HuH-7.5 (cell line): Measurements from ENCODE around the gene PLET1.
A peak's percentile ranks its signal among the peaks of the same experiment; 100 is the strongest.

ENCODE experiments used
- DNase-seq: peaks from one replicate; pipeline ENCODE4 v3.0.0; 2011; ENCODE audit warnings: low spot score

The PLET1 gene

GRCh38 chr11:112281726-112282125 lies 21.1 kb upstream of the PLET1 start:
- no peak for DNase-seq

GRCh38 chr11:112280268-112281126 lies 19.8 kb upstream of the PLET1 start:
- peak; percentile 51 for DNase-seq

GRCh38 chr11:112279901-112280267 lies 19.2 kb upstream of the PLET1 start:
- DNase-seq = no peak

GRCh38 chr11:112278803-112279202 lies 18.1 kb upstream of the PLET1 start:
- DNase-seq = no peak

GRCh38 chr11:112277941-112278340 lies 17.3 kb upstream of the PLET1 start:
- no peak for DNase-seq

- no peak for DNase-seq
Measured at GRCh38 chr11:112277029-112277428, 16.4 kb upstream of the PLET1 start.

GRCh38 chr11:112274007-112274783 lies 13.5 kb upstream of the PLET1 start:
- no peak for DNase-seq

- no peak for DNase-seq
Measured at GRCh38 chr11:112273066-112273465, 12.4 kb upstream of the PLET1 start.

GRCh38 chr11:112271242-112271641 lies 10.6 kb upstream of the PLET1 start:
- DNase-seq = no peak

- DNase-seq = no peak
Measured at GRCh38 chr11:112270551-112271180, 10.0 kb upstream of the PLET1 start.

- DNase-seq = no peak
Measured at GRCh38 chr11:112269139-112269538, 8.5 kb upstream of the PLET1 start.

- no peak for DNase-seq
Measured at GRCh38 chr11:112268406-112268805, 7.7 kb upstream of the PLET1 start.

- no peak for DNase-seq
Measured at GRCh38 chr11:112267188-112267591, 6.5 kb upstream of the PLET1 start.

GRCh38 chr11:112266410-112266778 lies 5.7 kb upstream of the PLET1 start:
- DNase-seq = no peak

- DNase-seq = no peak
Measured at GRCh38 chr11:112265659-112266409, 5.2 kb upstream of the PLET1 start.

- DNase-seq = no peak
Measured at GRCh38 chr11:112255067-112255720, 5.5 kb downstream of the PLET1 start.

- DNase-seq = no peak
Measured at GRCh38 chr11:112253605-112254242, 6.9 kb downstream of the PLET1 start.

GRCh38 chr11:112249871-112250610 lies 10.6 kb downstream of the PLET1 start:
- no peak for DNase-seq

GRCh38 chr11:112248201-112248600 lies 12.5 kb downstream of the PLET1 start:
- DNase-seq = no peak

GRCh38 chr11:112247201-112247600 lies 13.5 kb downstream of the PLET1 start:
- no peak for DNase-seq
